ENCODE data around the gene CD69.
"Not testable (repeated sequence)": the region's sequence is repeated elsewhere in the genome, so short reads cannot be mapped to it uniquely, and the experiment has no call there.

Gene CD69

DNA sequence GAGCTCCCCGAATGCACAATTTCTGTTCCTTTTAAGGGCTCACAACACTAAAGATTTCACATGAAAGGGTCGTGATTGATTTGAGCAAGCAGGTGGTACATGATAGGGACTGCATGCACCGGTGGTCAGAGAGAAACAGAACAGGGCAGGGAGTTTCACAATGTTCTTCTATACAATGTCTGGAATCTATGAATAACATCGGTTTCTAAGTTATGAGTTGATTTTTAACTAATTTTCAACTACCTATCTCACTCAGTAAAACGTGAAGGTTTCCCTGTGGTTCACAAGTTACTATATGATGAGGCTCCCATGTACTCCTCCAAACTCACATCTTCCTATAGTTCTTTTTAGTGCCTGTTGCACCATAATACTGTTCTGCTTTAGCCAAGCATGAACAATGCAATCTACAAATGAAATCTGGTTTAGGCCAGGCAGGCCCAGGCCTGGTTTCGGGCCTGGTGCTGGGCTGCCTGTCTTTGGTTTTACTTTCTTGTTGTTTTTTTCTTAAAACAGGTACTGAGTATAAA lies 47.6 kb downstream of the CD69 start:
- DNase-seq: not testable (repeated sequence)

DNA sequence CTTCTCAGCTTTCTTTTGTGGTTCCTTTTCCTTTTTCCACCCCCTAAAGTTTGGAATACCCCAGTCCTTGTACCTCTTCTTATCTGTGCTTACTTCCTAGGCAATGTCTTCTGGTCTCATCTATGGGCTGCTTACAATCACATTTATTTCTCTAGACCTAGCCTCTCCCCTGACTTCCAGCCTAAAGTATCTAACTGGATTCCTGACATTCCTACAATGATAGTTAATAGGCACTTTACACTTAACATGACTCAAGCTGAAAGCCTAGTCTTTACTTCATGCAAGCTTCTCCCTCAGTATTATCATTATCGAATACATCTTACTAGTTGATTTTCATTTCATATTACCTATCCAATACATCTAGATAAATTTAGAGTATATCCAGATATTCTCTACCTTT lies 49.0 kb downstream of the CD69 start:
- no peak for DNase-seq

DNA sequence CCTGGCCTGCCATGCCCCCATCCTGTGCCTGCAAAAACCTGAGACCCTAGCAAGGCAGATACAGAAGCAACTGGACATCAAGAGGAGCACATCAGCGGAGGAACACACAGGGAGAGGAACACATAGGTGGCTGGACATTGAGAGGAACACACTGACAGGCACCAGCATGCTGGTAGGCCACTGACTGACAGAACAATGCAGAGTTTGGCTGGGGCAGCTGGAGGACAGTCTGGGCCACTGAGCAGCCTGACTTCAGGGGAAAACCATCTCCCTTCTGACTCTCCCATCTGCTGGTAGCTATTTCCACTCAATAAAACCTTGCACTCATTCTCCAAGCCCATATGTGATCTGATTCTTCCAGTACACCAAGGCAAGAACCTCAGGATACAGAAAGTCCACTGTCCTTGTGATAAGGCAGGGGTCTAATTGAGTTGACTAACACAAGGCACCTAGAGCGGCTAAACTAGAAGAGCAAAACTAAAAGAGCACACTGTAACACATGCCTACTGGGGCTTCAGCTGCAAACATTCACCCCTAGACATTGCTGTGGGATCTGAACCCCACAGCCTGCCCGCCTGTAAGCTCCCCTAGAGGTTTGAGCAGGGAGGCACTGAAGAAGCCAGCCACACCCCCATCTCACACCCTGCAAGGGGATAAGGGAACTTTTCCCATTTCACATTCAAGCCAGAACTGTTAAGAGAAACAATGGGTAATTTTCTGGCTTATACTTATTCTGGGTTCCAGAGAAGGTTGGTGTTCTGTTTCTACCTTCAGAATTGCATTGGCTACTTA lies 49.9 kb downstream of the CD69 start:
- no peak for DNase-seq

DNA sequence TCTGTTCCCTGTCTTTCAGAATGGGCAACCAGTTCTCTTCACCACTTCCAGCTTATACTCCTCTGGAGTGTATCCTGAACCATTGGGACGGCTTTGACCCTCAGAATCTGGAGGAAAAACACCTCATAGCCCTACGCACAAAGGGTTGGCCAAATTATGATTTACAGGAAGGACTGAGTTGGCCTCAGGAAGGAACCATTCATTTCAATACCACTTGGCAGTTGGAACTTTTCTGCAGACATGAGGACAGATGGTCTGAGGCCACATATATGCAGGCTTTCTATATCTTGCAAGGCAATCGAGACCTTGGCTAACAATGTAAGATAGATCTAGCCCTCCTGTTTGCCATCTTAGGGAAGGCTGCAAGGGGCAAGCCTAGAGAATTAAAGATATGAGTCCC lies 51.8 kb downstream of the CD69 start:
- DNase-seq: no peak

DNA sequence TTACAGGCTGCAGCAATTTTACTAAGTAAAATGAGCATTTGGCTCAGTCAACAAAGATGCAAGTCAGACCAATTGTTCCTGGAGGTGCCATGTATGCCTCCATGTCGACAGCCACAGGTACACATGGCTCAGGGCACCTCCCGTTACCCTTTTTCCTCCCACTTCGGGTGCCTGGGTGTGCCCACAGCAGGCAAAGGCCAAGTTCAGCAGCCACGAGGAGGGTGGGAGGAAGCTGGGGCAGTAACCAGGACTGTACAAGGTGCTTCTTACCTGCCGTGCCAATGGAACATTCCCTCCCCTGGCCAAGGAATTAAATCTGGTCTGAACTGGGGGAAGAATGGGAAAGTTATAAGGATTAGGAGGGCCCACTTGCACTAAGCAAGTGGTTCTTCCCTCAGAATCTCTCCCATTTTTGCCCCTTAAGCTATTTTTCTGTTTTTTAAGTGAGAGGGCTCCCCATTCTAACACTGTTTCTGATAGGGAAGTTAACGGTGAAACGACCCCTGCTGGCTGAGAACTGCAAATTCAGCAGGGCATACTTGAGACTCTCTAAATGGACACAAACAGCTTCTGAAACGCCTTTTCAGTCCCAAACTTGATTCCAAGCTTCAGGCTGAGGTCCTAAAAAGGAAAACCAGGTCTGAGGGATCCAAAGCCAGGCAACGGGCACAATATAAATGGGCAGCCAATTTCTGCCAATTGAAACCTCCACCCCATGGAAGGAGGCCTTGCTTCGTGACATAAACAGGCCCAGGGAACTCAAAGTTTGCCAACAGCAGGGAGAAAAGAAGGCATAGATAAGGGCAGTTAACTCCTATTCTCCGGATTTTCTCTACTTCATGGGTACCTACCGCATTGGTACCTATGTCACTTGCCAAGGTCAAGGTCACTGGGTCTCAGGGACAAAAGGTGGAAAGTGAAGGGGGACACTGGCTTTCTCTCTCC lies 52.6 kb downstream of the CD69 start:
- DNase-seq: peak; percentile 59

DNA sequence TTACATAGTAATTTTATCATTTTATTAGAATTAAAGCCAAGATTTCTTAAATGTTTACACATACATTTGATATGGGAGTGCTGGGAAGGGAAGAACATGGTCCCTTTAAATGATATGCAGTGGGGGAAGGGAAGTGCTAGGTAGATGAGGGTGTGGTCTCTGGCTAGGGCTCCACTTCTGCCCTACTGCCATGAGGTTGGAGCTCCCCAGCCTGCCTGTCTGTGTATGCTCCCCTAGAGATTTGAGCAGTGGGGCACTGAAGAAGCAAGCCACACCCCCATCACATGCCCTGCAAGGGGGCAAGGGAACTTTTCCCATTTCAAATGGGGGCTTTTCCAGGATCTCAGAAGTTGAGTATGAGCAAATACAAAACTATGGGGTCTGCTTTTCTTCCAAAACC lies 53.3 kb downstream of the CD69 start:
- no peak for DNase-seq

DNA sequence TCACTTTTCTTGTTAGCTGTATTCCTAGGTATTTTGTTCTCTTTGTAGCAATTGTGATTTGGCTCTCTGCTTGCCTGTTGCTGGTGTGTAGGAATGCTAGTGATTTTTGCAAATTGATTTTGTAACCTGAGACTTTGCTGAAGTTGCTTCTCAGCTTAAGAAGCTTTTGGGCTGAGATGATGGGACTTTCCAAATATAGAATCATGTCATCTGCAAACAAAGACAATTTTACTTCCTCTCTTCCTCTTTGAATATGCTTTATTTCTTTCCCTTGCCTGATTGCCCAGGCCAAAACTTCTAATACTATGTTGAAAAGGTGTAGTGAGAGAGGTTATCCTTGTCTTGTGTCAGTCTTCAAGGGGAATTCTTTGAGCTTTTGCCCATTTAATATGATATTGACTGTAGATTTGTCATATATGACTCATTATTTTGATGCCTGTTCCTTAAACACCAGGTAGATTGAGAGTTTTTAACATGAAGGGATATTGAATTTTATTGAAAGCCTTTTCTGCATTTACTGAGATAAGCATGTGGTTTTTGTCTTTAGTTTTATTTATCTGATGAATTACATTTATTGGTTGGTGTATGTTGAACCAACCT lies 54.5 kb downstream of the CD69 start:
- no peak for DNase-seq

DNA sequence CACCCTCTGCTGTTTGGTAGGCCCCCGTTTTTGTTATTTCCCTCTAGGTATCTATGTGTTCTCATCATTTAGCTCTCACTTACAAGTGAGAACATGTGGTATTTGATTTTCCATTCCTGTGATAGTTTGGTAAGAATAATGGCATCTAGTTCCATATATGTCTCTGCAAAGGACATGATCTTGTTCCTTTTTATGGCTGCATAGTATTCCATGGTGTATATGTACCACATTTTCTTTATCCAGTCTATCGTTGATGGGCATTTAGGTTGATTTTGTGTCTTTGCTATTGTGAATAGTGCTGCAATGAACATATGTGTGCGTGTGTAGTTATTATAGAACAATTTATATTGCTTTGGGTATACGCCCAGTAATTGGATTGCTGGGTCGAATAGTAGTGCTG lies 56.1 kb downstream of the CD69 start:
- not testable (repeated sequence) for DNase-seq

Data from KG1 (cell line).